ENCODE results near the gene OSBPL2.

Gene OSBPL2

DNA sequence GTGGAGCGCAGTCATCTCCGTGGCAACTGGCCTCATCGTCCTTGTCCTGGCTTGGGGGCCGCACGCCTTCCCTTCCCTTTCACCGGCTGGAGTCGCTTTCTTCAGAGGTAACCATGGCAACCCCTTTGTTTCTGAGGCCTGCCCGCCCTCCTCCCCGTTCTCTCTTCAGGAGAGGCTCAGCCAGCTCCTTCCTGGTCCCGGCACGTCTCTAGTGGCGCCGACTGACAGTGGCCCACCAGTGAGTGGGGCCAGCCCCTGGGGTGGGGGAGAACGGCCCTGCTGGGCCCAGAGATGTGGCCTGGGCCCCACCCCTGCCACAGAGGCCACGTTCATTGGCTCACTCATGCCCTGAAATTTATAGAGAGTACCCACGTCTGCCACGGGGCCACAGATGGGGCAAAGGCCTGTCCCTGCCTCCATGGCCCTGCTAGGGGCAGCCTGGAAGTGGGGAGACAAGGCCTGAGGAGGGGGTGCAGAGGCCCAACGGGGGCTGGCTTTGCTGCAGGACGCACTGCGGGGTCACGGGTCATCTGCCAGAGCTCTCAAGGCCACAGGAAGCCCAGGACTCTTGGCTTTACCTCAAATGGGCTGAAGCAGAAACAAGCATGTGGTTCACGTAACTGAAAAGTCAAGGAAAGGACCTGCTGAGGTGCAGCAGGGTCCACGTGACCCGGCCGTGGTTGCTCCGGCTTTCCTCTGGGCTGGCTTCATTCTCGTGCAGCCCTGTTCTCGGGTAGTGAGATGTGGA lies 1.4 kb upstream of the OSBPL2 start:
- no peak for DNase-seq

DNA sequence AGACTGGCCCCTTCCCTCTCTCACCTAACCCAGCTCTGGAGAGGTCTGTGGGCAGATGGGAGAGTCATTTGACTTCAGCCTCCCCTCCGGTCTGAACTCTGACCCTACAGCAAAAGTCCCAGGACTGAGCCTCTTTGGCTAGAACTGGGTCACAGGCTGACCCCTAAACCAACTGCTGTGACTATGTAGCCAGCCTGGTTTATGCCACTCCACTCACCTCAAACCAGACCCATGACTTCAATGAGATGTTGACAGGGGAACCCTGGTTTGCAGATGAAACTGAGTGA lies 864 bp upstream of the OSBPL2 start:
- DNase-seq = no peak

DNA sequence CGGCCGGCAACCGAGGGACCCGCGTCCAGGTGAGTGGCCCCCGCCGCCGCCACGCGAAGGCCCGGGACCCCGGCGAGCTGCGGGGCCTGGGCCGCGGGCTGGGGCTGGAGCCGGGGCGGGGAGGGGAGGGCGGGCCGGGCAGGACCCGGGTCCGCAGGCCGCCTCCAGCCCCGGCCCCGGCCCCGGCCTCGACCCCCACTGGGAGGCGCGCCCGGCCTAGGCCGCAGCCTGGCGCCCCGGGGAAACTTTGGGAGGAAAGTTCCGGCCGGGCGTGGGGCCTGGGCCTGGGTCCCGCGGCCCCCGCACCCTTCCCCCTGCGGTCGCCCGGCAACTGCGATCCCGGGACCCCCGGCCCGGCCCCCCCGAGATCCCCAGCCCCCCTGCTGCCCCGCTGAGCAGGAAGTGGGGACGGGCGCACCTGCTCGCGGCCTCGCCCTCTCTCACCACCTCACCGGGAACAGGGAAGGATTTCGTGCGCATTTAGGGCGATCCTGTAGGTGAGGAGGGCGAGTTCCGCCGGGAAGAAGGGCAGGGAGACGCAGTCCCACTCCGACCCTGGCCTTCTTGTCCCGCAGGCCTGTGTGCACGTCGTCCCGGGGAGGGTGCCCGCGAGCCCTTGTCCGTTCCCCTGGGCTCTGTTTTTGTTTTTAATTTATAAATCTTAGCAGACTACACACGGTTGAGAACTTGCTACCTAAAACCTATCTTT lies 402 bp downstream of the OSBPL2 start:
- no peak for DNase-seq

DNA sequence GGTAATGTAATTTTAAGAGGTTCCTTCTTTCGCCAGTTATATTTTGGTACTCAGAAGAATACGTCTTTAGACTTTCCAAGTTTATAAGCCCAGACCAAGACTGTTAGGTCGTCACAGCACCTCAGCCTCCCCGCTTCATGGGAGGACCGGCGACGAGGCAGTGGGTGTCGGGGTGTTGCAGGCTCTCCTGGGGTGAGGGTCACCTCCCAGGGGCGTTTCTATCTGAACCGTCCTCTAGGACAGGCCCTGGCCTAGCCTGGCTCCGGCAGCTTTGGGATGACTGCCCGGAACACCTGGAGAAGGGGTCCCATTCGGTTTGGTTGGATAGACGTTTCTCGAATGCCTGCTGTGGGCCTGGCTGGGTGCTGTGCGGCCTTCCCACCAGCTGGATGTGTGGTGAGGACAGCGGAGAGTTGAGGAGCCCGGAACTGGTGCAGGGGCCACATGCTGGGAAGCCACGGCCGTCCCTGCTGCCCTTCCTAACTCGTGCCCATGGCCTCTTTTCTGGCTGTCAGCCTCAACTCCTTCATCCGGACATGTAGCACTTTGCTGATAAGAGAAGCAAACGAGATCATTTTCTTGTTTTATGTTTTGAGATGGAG lies 1.1 kb downstream of the OSBPL2 start:
- DNase-seq = no peak

- no peak for DNase-seq
Measured at GRCh38 chr20:62240020-62240685, 1.8 kb downstream of the OSBPL2 start.

- no peak for DNase-seq
Measured at GRCh38 chr20:62241506-62241905, 3.2 kb downstream of the OSBPL2 start.

- DNase-seq = no peak
Measured at GRCh38 chr20:62242176-62242575, 3.9 kb downstream of the OSBPL2 start.

GRCh38 chr20:62243106-62243505 lies 4.8 kb downstream of the OSBPL2 start:
- DNase-seq = no peak

DNA sequence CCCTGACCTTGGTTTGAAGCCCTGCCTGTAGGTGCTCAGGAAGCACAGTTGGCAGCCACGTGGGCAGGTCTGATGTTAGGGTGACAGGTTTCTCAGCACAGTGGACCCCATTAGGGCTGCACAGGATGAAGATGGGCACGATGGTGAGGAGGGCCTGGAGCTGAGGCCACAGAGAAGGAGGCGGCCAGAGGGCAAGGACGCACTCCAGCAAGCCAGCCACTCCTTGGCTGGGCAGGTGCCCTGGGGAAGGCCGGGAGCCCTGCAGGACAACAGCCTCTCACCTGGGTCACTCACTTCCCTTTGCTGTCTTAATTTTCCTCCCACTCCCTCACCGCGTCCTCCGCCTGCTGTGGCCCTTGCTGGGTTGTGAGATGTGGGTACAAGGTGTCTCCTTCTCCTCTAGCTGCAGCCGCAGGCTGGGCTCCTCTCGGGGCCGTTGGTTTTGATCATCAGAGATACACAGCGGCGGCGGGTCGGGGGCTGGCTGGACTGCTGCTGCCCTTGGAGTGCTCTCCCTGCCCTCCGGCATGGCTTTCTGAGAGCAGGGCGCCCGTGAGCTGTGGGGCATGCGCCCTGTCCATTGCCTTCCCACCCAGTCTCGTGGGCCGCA lies 5.7 kb downstream of the OSBPL2 start:
- no peak for DNase-seq

- no peak for DNase-seq
Measured at GRCh38 chr20:62244644-62245108, 6.4 kb downstream of the OSBPL2 start.

DNA sequence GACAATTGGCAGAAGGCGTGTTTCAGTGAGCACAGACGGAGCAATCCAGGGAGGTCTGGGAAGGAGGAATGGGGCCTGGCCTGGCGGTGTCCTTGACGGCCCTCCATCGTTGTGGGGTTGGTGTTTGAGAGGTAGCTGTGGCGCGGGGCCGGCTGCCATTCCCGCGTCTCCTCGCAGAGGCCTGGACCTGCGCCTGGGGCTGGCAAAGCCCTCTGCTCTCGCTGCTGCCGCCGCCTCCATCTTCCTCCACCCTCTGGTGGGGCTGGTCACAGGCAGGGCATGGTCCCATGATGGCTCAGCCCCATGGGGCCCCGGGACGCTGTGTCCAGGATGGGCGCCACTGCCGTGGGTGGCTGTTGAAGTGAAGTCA lies 7.6 kb downstream of the OSBPL2 start:
- no peak for DNase-seq

GRCh38 chr20:62246431-62246830 lies 8.1 kb downstream of the OSBPL2 start:
- no peak for DNase-seq

DNA sequence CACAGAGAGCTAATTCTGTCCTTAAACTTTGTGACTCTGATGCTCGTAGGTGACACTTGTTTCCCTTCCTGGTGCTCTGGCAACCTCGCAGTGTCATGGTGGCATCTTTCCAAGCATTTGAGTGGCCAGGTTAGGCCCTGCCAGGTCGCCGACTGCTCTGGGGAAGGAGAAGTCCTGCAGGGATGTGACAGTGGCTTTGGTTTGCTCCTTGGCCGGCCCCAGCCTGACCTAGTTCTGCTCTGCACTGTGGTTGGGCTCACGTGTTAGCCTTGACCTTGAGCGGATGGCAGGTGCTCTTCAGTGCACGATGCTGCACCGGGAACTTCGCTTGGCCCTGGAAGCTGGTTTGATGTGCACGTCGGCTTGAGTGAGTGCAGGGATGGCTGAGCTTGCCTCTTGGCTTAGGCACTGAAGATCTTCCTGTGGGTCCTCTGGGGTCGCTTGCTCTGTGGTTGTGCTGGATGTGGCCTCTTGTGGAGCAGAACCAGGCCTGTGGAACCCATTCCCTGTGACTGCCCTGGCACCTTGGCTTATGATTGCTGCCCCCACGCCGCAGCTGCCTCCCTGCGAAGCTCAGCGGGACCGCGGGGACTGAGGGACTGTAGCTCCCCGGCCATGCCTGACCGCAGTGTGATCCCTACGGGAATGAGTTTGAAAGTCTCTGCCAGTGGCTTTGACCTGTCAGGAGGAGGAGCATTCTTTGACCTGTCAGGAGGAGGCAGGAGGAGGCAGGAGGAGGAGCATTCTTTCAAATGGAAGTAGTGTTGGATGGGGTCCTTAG lies 8.7 kb downstream of the OSBPL2 start:
- no peak for DNase-seq

DNA sequence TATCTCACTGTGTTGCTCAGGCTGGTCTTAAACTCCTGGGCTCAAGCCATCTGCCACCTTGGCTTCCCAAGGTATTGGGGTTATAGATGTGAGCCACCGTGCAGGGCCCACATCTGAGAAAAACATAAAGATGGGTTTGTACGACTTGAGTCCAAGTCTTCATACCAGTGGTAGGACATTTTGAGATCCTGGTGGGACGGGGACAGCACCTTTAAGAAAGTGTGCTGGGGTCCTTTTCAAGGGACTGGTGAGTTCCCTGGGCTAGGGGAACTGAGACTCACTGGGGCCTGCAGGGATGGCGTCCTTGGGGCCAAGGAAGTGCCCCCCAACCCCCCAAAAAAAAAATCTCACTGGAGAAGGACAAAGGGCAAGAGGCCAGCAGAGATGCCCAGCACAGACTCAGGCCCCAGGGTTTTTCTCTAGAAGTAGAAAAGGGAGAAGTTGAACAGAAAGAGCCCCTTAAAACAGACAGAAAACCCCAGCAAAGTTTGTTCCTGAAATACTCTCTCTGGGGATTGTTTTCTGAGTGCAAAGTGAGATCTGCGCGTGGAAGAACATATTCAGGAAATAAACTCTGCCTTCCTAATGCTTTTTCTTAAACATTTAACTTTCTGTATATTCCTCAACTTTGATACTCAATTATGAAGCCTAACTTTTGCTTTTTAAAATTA lies 10.7 kb downstream of the OSBPL2 start:
- DNase-seq = no peak

GRCh38 chr20:62252342-62252966 lies 14.1 kb downstream of the OSBPL2 start:
- DNase-seq = no peak

DNA sequence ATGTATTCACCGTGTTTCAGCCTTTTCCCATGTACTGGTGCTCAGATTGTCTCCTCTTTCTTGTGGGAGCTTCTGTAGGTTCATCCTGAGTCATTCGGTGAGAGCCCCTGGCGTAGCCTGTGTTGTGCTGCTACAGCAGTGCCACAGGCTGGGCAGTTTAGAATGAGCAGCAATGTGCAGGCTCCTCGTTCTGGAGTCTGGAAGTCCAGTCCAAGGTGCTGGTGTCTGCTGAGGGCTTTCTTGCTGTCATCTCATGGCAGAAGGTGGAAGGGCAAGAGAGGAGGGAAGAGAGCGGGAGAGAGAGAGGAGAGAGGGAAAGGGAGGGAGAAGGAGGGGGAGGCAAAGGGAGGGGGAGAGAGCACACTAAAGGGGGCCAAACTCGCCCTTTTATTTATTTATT lies 15.1 kb downstream of the OSBPL2 start:
- DNase-seq = no peak

DNA sequence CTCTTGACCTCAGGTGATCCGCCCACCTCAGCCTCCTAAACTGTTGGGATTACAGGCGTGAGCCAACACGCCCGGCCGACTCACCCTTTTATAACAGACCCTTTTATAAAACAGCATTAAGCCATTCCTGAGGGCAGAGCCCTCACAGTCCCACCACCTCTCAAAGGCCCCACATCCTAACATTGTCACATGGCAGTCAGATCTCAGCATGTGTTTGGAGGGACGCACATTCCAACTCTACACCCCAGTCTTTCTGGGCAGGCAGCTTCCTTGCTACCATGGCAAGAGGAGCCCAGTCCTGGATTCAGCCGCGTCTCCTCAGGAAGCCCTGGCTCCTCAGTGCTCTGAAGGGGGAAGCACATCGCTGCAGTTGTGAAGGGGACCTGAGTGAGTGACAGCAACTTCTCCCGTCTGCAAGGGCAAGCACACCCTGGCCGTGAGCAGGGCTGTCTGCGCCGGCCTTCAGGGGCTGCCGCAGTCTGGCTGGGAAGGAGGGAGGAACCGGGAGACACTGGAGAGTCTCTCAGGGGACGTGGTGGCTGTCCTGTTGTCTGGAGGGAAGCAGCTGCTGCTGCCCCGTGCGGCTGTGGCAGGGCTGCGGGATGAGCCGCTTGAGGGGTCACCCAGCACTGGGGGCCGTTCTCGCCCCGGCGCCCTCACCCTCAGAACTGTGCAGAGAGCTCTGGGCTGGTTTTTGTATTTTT lies 15.9 kb downstream of the OSBPL2 start:
- no peak for DNase-seq

DNA sequence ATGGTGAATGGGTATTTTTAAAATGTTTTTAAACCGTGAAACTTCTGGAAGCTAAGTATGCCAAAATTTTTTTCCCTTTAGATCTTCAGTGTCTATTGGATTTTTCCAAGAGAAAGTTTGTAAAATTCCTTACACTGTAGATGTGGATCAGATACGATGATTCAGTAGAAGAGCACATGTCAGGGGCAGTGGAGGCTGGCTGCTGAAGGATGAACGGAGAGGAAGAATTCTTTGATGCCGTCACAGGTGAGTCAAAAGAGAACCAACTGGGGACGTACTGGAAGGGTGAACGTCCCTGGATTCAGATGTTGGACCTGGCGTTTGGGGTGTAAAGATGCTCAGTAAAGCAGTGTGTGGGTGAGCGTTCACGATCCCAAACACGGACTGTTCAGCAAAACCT lies 17.7 kb downstream of the OSBPL2 start:
- DNase-seq = no peak

GRCh38 chr20:62258499-62259293 lies 20.4 kb downstream of the OSBPL2 start:
- no peak for DNase-seq

DNA sequence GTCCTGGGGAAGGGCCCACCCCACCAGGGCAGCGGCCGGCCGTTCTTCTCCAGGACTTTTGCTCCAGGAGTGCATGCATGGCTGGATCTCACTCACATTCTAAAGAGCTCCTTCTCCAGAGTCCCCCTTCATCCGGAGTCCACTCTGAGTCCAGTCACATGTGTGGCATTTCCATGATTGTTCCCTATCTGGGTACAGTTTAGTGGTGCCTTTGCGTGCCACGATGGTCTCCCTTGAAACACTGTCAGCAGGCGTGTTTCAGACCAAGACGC lies 20.9 kb downstream of the OSBPL2 start:
- DNase-seq = no peak

All from 8988T (cell line).